ENCODE results near the gene GNLY.

Gene GNLY

DNA sequence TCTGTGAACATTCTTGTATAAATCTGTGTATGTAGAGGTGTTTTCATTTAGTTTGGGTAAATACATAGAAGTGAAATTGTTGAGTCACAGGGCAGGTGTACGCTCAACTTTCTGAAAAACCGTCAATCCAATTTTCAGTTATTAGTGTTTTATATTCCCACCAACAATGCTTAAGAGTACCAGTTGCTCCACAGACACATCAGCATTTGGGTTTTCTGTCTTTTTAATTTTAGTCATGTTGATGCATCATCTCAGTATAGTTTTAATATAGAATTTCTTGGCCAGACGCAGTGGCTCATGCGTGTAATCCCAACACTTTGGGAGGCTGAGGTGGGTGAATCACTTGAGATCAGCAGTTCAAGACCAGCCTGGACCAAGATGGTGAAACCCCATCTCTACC, 3.2 kb upstream of the GNLY start:
- no peak for DNase-seq

DNA sequence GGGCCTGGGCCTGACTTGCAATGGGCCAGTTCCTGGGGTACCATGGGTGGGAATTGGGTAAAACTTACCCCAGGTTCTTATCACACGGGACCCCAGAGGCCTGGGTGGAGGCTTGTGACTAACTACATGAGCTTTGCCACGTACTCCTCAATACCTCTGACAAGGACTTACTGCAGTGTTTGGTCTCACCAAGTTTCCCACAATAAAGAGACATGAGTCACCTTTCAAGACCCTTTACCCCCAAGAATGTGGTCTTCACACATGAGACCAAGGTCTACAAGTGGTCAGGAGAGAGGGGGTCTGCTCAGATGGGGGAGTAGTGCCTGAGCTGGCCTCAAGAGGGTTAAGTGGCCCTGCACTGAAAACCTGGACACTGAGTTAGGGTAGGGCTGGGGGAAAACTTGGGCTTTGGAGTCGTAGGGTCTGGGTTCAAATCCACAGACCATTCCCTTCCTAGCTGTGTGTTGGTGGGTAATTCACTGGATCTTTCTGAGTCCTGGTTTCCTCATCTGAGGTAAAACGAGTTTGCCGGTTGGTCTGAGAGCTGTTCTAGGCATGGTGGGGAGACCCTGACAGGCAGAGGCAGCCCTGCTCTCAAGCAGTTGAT, 2.0 kb upstream of the GNLY start:
- no peak for DNase-seq

DNA sequence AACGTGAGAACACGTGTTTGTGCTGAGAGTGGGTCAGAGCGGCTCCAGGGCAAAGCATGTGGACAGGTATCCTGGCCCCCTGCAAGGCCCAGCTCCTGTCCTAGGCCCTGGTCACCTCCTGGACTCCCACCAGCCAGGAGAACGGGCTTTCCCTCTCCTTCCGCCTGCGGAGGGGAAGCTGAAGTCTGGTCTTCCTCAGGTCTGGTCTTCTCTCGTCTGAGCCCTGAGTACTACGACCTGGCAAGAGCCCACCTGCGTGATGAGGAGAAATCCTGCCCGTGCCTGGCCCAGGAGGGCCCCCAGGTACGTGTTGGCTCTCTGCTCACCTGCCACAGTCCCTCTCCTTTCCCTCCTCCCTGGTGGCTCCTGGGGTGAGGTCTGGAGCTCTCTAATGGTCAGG, 963 bp downstream of the GNLY start:
- DNase-seq, result no peak

DNA sequence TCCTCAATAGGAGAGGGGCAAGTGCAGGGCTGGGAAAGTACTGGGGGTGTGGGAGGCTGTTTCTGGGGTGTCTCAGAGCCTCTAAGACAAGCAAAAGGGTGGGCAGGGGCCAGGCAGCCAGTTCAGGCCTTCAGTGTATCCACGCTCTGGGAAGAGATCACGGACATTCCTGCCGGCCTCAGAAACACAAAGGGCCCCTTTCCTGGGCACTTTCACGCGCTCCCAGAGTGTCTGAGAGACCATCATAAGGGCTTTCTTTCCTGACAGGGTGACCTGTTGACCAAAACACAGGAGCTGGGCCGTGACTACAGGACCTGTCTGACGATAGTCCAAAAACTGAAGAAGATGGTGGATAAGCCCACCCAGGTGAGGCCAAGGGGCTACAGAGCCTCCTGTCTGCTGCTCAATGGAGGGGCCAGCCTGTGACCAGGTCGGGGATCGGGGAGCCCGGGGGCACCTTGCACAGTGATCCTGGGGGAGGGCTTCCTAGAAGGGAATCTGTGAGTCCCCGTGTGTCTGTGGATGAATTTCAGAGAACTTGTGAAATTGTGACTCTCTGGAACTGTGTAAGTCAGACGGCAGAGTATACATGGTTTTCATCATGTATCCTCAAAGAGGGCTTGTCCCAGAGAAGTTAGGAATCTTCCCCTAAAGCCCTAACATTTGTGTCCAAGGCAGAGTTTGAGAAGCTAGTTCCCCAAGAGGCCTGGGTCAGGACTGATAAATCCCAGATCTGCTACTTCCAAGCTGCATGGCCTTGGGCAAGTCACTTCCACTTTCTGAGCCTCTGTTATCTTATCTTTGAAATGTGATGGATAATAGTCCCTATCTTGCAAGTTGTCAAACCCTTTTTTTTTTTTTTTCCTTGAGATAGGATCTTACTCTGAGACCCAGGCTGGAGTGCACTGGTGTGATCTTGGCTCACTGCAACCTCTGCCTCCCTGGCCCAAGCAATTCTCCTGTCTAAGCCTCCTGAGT, 1.8 kb downstream of the GNLY start:
- DNase-seq, result no peak

DNA sequence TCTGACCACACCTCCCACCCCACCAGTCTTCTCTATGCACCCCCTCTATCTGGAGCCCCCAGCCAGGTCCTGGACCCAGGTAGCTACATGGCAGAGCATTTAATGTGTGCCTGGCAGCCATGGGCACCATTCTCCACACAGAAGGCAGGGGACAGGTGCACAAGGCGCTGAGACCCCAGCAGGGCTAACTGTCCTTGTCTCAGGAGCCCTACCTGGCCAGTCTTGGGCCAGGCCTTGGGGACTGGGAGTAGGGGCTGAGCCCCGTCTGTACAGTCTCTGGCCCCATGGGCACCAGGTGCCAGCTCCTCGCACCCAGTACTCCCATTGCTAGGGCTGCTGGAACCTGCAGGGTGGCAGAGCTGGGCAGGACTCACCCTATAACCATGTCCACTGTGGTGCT, 2.9 kb downstream of the GNLY start:
- DNase-seq, result no peak

DNA sequence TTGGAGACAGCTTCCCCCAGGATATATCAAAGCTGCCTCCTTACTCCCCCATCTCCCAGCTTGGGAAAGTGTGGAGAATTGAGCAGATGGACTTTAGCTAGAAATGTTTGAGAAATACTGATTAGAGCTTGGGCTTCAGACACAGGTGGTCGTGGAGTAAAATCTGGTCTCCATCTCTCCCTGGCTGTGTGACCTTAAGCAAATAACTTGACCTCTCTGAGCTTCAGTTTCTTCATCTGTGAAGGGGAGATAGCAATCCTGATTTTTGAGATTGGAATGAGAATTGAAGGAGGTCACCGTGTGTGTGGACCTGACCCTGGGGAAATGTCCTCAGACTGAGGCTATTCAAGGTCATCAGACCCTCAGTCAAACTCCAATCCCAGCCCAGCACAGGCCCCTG, 3.6 kb downstream of the GNLY start:
- DNase-seq, result no peak

DNA sequence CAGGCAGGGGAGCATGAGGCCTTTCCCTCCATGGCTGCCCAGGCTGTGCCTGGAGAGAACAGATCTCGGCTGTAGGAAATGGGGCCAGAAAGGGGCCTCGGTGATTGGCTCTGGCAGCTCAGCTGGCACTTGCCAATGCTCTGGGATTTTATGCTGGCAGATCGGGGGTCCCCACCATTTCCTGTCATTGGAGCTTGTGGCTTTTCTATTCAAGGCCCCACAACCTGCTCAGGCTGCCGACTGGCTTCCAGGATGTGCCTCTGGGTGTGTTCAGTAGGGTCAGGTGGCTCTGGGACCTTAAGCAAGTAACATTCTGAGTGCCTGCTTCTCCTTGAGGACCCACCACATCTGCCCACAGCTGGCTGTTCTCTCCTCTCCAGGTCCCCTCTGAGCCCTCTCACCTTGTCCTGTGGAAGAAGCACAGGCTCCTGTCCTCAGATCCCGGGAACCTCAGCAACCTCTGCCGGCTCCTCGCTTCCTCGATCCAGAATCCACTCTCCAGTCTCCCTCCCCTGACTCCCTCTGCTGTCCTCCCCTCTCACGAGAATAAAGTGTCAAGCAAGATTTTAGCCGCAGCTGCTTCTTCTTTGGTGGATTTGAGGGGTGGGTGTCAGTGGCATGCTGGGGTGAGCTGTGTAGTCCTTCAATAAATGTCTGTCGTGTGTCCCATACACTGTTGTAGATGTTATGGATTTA, 4.2 kb downstream of the GNLY start:
- DNase-seq, result no peak

DNA sequence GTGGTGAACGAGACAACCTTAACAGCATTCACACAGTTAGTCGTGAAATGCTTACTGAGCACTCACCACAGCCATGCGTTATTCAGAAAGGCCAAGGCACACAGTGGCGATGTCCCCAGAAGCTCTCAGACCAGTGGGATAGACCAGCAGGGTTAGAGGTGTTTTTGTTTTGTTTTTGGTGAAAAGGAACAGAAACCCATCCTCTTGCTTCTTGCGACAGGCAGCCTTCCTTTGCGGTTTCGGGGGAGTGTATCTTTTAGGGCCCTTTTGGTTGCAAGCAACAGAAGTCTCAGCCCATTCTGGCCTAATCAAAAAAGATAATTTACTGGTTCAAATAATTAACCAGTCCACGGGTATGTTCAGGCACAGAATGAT, 4.7 kb downstream of the GNLY start:
- no peak for DNase-seq

DNA sequence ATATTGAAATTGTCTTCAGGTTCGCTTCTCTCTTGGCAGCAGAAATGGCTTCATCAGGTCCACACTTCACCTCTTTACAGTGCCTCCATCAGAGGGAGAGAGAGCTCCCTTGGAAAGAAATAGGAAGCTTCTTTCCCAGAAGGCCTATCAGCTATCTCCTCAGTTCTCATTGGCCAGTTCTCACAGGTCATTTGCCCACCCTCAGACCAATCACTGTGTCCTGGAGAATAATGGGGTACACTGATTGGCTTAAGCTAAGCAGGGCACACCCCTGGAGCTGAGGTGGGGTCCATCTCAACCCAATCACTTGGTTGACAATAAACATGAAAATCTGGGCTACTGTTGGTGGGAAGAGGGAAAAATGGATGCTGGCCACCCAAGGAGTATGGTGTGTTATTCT, 5.2 kb downstream of the GNLY start:
- DNase-seq, result no peak

DNA sequence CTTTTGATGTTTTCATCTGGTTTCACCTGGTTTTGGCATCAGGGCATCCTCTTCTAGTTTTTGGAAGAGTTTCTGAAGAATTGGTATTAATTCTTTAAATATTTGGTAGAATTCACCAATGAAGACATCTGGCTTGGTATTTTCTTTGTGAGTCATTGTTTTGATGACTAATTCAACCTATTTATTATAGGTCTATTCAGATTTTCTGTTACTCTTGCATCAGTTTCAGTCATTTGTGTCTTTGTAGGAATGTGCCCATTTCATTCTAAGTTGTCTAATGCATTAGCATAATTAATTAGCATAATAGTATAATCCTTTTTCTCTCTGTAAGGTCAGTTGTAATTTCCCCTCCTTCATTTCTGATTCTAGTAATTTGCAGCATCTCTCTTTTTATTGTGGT, 8.0 kb downstream of the GNLY start:
- DNase-seq, result no peak

DNA sequence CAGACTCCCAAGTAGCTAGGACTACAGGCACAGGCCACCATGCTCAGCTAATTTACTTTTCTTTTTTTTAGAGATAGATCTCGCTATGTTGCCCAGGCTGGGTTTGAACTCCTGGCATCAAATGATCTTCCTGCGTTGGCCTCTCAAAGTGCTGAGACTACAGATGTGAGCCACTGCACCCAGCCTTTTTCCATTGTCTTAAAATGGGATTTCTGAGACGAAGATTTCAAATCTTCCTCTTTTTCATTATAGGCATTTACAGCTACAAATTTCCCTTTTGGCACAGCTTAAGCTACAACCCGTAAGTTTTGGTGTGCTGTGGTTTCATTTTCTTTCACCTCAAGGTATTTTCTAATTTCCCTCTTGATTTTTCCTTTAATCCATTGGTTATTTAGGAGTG, 8.6 kb downstream of the GNLY start:
- DNase-seq, result no peak

DNA sequence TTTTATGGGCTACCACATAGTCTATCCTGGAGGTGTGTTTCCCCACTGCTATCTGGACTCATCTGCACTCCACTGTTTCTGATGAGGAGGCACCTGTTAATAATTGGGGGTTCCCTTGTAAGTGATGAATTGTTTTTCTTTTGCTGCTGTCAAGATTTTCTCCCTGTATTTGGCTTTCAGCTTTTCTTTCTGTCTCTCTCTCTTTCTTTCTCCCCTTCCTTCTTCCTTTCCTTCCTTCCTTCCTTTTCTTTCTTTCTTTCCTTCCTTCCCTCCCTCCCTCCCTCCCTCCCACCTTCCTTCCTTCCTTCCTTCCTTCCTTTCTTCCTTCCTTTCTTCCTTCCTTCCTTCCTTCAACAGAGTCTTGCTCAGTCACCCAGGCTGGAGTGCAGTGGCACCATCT, 9.2 kb downstream of the GNLY start:
- DNase-seq, result no peak

DNA sequence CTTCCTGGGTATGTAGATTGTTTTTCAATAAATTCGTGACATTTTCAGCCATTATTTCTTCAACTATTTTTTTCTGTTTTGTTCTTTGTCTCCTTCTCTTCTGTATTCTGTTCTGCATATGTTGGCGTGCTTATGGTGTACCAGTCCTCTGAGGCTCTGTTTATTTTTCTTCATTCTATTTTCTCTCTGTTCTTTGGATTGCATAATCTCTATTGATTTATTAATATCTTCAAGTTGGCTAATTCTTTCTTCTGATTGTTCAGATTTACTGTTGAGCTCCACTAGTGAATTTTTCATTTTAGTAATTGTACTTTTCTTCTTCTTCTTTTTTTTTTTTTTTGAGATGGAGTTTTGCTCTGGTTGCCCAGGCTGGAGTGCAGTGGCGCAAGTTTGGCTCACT, 9.9 kb downstream of the GNLY start:
- DNase-seq, result no peak

DNA sequence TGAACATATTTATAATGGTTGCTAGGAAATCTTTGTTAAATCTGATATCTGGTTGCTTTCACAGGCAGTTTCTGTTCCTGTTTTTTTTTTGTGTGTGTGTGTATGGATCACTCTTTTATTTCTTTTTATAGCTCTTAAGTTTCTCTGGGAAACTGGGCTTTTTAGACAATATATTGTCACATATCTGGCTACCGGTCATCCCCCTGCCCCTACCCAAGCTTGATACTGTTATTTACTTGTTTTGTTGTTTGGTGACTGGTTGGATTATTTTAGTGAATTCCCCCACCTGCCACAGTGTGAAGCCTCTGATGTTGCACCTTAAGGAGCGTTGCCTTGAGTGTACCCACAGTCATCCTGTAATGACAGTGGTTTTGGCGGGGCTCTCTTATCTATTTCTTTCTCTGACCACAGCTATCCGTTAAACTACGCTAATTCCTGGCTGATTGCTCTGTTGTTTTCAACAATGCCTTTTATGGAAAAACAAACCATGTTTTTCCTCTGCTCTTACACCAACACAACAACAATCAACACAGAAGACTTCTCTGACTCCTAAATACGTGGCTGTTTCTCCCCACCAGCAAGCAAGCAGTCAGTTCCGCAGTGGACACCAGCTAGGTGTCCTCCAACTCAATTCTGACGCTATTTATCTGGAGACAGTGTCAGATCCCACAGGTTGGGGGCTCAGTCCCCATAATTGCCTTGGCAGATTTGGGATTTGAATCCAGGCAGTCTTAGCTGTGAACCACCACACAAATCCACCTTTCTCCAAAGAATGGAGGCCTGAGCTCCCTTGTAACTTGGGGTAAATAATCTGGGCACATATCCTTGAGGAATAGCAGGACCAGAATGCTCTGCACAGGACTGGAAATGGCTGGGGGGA, 10.9 kb downstream of the GNLY start:
- no peak for DNase-seq

DNA sequence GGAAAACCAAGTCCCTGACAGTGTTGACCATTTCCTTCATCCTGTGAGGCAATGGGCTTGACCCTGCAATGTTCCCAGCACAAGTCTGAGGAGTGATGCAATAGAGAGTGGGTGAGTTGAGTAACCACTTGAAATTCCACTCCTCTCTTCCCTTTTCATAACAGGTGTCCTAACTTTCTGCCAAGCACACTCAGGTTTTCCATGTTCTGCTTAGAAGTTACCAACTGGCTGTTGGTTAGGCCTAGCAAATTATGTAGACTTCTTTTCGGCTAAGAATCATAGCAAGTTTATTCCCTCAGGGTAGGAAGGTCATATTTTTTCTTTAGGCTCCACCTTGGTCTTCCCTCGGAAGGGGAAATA, 11.5 kb downstream of the GNLY start:
- no peak for DNase-seq

DNA sequence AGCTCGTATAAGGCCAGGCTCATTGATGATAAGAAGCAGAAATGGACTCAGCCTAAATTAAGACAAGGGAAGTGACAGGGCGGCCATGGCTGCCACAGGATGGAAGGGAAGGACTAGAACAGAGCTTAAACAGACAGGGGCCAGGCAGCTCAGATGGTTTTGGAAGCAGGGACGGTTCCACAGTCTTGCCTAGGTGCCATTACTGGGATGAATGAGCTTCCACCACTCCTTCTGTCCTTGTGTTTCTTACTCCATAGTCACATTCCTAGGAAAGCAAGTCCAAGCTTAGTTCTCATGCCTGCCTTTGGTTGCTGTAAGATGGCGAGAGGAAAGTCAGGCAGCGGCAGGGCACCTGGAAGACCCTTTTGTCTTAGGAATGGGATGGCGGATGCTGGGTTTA, 11.9 kb downstream of the GNLY start:
- no peak for DNase-seq

DNA sequence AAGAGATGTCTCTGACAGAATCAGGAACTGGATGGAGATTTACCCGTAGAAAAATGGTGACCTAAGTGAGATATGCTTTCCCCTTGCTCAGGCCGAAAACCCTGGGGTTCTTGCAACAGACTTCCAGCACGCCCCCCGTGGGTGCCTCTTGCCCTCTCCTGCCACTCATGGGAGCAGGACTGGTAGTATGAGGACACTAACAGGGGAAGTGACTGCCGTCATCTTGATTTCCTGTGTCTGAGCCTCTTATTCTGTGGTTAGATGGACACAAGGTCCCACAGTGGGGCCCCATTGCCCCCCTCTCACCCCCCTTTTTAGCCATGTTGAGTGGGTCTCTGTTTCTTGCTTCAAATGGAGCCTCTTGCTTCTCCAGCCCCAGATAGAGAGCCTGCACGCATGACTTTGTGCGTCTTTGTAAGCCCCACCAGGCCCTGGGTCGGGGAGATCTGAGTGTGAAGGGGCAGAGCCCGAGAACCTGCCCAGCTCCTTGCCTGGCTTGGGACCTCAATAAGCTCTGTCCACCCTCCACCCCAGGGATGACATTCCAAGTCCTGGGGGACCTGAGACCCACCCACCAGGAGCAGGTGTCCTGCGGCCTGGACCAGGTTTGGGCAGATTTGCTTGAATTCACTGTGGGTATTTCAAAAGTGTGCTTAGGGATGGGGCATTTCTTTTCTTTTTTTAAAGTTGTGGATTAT, 12.6 kb downstream of the GNLY start:
- DNase-seq, result no peak

DNA sequence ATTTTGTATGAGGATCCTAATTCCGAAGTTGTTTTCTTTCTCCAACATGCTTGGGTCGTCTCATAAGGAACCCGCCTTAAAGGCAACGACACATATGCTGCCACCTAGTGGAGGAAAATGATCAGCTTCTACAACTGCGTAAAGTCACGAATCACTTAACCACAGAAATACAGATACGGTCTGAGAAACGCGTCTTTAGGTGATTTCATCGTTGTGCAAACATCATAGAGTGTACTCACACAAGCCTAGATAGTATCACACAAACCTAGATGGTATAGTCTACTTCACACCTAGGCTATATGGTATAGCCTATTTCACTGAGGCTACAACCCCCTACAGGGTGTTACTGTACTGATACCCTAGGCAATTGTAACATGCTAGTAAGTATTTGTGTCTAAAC, 13.1 kb downstream of the GNLY start:
- no peak for DNase-seq

DNA sequence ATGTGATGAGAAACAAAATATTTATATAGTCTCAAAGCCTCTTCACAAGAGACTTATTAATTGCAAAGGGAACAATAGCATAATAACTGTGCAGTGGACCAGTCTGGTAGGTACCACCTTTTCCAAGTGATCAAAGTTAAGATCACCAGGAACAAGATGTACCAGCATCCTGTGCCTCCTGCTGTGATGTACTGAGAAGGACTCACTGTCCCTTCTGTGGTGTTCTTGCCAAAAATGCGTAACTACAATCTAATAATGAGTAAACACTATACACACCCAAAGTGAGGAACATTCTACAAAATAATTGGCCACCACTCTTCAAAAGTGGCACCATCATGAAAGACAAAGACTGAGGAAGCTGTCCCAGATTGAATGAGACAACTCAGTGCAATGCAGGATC, 14.5 kb downstream of the GNLY start:
- no peak for DNase-seq

DNA sequence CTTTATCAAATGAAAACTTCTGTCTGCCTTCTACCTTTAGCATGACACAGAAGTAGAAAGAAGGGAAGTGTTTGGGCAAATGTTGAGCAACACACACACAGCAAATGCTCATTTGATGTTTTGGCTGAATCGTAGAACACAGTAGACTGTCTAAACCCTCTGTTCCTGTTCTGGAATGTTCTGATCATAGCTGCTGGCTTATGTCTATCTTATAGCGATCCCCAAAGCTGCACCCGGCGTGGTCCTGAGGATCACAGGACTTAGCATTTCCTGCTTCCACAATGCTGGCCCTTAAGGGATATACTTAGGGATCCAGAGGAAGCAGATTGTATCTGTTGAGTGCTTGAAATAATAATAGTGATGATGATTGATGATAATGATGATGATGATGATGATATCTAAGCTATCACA, 15.2 kb downstream of the GNLY start:
- DNase-seq, result no peak

DNA sequence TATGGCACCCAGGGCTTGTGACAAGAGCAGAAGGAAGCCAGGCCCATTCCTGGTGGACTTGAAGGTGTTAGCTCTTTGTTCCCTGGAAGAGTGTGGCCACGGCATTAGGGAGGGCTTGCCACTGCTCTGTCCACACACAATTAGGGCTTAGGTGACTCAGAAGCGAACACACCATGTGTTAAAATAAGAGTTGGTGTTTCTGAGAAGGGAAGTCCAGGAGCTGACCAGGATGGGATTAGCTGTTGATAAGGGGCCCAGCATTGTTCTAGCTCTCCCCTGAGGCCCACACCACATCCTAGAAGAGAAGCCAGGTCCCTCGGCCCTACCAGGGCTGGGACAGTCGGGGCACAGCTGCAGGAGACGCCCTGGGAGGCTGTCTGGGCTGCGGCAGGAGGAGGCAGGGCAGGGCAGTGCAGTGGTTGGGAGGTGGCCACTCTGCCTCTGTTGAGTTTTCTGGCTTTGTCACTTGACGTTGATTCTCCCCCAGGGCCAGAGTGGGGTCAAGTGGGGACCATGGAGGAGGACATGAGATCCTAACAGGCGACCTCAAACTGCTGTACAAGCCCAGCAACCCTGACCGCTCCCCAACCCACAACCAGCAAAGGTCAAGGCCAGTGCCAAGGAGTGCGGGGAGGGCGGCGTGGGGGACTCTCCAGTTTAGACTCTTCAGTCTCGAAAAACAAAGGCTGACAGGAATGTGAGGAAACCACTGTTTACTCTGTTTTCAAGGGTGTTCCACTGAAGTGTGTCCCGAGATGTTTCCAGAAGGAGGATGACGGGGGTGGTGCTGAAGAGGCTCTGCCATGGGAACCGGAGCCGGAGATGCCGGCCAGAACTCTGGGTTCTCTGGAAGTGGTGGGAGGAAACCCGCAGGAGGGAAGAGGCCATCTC, 16.8 kb downstream of the GNLY start:
- DNase-seq, result no peak

Measured in activated T-cell treated with anti-CD3 and anti-CD28 coated beads, Interleukin-2, amount 50 U/mL, for 1 hour (primary cell).